GM21423 (cell line): Measurements from ENCODE around the gene BRME1.
"Not testable (repeated sequence)": the region's sequence is repeated elsewhere in the genome, so short reads cannot be mapped to it uniquely, and the experiment has no call there.

Experiments
- ATAC-seq: cut with Tn5 transposase; IDR thresholded peaks from one replicate; pipeline ENCODE4 v1.9.1; 2021; ENCODE audit warnings: mild to moderate bottlenecking, moderate library complexity; ENCODE audit not compliant: unreplicated experiment

Gene BRME1

DNA sequence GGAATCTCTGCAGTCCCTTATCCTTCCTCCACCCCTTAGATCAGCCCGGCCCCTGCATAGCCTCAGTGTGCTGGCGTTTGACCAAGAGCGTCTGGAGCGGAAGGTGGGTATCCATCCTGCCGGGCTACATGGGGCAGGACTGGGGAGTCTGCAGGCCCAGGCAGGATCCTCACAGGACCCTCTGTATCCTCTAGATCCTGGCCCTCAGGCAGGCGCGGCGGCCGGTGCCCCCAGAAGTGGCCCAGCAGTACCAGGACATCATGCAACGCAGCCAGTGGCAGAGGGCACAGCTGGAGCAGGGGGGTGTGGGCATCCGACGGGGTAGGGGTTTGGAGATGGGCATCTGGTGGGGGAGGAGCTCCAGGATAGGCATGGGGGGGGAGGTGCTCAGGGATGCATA lies 23.4 kb upstream of the BRME1 start:
- ATAC-seq, result no peak

- ATAC-seq, result no peak
These were observed 20.8 kb upstream of the BRME1 start for GRCh38 chr19:13926715-13927114.

GRCh38 chr19:13926010-13926409 lies 20.1 kb upstream of the BRME1 start:
- ATAC-seq, result no peak

DNA sequence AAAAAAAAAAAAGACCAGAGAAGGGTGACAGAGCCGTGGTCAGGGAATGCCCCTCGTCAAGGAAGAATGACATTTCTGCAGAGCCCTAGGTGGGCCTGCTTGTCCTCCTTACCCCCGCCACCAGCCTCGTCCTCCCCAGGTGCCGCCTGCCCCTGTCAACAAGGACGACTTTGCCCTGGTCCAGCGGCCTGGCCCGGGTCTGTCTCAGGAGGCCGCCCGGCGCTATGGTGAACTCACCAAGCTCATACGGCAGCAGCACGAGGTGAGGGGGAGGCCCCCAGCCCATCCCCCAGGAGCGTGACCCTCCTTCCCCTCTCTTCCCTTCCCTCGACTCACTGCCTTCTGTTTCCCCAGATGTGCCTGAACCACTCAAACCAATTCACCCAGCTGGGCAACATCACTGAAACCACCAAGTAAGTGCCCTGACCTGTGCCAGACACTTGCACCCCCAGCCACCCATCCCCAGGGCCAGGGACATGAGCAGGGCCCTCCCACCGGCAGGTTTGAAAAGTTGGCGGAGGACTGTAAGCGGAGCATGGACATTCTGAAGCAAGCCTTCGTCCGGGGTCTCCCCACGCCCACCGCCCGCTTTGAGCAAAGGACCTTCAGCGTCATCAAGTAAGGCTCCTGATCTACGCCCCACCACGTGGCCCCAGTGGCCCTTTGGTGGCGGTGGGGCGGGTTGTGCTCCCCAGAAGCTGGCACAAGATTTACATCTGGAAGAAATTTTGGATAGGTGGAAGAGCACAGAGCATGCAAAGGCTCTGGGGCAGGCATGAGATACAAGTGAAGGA lies 17.5 kb upstream of the BRME1 start:
- ATAC-seq, result no peak

GRCh38 chr19:13922118-13922517 lies 16.2 kb upstream of the BRME1 start:
- not testable (repeated sequence) for ATAC-seq

DNA sequence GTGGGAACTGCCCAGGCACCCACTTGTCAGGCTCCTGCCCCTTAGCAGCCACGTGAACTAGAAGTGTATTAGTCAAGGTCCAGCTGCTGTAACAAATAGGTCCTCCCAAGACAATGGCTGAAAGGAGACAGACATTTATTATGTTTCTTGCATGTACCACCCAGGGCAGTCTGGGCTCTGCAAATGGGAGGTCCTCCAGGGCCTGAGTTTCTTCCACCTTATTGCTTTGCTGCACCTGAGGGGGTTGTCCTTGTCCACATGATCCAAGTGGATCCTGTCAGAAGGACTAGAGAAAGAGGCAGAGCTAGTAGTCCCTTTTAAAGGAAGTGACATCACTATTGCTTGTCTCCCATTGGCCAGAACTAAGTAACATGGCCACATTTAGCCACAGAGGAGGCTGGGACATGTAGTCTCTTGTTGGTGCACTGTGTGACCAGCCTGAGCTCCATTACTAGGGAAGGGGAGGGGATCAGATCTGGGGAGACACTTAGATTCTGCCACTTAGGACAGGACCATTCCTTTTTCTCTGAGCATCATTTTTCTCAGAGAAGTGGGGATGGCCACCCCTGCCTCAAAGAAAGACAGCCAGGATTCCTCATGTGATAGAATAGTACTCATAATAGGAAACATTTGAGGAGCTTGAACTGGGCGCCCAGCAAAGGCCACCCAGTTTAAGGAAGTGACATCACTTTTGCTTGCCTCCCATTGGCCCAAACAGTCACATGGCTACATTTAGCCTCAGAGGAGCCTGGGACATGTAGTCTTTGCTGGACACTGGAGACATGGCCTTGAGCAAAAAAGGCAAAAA lies 15.2 kb upstream of the BRME1 start:
- no peak for ATAC-seq

DNA sequence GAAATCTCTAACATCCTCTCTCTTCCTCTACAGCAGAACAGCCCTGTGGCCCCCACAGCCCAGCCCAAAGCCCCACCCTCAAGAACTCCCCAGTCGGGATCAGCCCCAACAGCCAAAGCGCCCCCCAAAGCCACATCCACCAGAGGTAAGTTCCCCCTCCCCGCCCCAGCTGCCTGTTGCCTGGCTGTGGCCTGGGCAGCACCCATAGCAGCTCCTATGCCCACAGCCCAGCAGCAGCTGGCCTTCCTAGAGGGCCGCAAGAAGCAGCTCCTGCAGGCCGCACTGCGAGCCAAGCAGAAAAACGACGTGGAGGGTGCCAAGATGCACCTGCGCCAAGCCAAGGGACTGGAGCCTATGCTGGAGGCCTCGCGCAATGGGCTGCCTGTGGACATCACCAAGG lies 14.6 kb upstream of the BRME1 start:
- ATAC-seq, result no peak

- ATAC-seq, result no peak
These were observed 13.0 kb upstream of the BRME1 start for GRCh38 chr19:13918726-13919411.

- ATAC-seq, result no peak
These were observed 12.0 kb upstream of the BRME1 start for GRCh38 chr19:13917888-13918406.

DNA sequence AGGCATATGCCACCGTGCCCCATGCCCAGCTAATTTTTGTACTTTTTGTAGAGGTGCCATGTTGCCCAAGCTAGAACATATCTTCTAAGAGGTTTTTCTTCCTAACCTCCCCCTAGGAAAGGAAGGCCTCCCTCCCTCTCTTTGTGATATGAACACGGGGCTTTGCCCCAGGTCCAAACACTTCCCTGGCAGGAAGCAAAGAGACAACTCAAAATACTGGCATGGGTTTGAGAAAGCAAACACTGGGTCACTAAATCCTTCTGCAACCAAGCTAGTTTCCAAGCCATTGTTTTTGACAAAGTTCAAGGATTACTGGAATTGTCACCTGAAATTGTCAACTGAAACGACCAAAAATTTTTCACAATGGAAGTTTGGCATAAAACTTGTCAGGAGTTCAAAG lies 8.9 kb upstream of the BRME1 start:
- ATAC-seq, result no peak

GRCh38 chr19:13913352-13913751 lies 7.4 kb upstream of the BRME1 start:
- no peak for ATAC-seq

DNA sequence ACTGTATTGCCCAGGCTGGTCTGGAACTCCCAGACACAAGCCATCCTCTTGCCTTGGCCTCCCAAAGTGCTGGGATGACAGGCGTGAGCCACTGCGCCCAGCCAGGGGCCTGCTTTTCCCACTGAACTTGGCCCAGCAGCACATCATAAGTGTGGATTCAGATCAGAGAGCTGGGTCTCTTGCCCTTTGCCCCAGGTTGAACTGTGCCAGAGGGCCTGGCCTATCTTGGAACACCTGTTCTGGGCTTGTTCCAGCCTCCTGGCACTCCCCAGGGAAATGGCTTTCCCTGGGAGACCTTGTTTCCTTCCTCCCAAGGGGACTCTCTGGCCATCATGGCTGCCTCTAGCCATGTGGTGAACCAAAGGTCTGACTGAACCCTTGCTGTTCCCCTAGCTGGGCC lies 3.5 kb upstream of the BRME1 start:
- ATAC-seq, result no peak

DNA sequence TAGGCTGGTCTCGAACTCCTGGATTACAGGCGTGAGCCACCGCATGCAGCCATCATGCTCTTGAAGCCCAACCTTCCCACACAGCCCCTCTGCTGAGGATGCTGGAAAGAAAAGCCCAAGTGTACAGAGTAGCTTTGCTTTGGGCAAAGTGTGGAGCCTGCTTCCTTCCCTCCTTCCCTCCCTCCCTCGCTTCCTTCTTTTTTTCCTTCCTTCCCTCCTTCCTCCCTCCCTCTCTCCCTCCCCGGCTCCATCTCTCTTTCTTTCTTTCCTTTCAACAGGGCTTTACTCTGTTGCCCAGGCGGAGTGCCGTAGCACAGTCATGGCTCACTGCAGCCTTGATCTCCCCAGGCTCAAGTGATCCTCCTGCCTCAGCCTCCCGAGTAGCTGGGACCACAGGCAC lies 2.8 kb upstream of the BRME1 start:
- no peak for ATAC-seq

DNA sequence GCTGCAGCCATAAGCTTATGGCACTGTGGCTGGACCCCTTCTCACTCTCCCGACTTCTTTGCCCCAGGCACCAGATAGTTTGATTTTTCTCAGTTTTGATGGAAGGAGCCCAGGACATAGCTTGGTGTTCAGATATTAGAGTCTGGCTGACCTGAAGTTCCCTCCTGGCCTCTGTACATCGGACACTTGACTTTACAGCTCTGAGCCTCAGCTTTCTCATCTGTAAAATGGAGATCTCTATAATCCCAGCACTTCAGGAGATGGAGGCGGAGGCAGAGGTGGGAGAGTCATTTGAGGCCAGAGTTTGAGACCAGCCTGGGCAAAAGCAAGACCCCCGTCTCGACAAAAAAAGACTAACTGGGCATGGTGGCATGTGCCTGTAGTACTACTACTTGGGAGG lies 993 bp upstream of the BRME1 start:
- ATAC-seq, result no peak

GRCh38 chr19:13906521-13906904 lies 596 bp upstream of the BRME1 start:
- ATAC-seq, result peak; percentile 29

GRCh38 chr19:13902993-13903555 lies 2.8 kb downstream of the BRME1 start:
- no peak for ATAC-seq

- ATAC-seq, result no peak
These were observed 5.9 kb downstream of the BRME1 start for GRCh38 chr19:13899912-13900584.

- no peak for ATAC-seq
These were observed 6.5 kb downstream of the BRME1 start for GRCh38 chr19:13899393-13899792.

DNA sequence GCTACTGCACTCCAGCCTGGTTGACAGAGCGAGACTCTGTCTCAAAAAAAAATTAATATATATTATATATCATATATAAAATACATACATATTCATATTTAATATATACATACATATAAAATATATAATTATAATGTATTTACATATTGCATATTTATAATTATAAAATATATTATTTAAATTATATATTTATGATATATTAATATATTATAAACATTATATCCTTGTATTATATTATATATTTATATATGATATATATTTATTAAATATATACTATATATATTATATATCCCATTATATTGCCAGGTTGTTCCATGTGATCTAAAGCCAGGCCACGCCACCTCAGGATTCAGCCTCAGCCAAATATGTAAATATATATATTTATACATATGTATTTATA lies 9.7 kb downstream of the BRME1 start:
- ATAC-seq, result no peak

- no peak for ATAC-seq
These were observed 11.4 kb downstream of the BRME1 start for GRCh38 chr19:13894552-13894951.

- no peak for ATAC-seq
These were observed 13.0 kb downstream of the BRME1 start for GRCh38 chr19:13892870-13893269.
